NCI-H1105 (cell line): Measurements from ENCODE around the gene OLA1.

ENCODE experiments used
- DNase-seq: peaks from one replicate; lab custom pipeline; 2025; lab: John Stamatoyannopoulos, UW

Gene OLA1

DNA sequence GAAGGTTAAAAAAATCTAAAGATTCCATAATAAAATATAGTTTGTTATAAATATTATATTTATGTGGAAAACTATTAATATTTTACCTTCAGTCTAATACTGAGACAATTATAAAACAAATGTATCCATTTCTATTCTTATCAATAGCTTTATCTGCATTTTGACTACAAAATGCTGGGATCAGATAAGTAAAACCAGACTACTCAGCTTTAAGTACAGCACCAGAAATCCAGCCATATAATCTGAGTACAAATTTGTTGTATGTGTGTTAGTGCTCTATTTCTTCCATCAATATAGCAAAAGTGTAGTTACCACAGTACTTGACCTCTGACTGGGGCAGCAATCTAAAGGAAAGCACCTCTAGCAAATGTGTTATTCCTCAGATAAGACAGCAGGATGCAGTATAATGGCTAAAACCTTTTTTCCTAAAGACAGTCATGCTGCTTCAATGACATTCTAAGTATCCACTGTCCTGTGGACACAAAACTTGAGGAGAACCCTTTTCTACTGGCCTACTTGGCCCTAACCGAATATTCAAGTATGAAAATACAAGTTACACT is 68.1 kb downstream of the OLA1 start:
- no peak for DNase-seq

DNA sequence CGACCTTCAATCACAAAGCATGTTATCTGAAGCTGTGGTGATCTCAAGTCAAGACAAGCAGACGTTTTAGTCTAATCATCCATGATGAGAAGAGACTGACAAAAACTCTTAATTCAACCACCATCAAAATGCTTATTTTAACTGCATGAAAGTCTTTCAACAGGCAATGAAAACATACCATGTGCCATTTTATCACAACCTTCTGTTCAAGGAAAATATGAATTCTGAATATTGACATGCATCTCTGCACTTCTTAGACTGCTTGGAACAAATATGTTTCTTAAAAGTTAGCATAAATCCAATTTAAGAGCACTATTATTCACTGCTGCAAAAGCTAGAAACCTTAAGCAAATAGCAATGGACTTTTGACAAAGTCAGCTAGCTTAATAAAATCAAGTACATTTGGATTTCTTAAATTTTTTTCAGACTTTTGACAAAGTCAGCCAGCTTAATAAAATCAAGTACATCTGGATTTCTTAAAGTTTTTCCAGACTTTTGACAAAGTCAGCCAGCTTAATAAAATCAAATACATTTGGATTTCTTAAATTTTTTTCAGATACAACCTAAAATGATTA is 70.9 kb downstream of the OLA1 start:
- no peak for DNase-seq

DNA sequence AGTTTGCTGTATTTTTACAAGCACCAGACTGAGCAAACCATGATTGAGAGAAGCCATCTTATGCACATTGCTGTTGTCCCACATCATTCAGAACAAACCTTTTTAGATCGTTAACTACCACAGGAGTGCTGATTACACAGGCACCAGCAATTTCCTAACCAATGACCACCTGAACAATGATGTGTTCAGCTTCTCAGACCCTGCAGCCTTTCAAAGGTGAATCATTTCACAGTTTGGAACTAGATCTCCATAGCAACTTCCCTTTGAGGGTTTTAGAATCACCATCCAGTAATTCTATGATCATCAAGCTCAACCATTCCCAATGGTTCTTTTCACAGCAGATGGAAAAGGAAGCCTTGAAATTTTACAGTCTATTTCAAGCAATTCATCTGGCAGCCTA is 71.4 kb downstream of the OLA1 start:
- DNase-seq: peak; percentile 33

DNA sequence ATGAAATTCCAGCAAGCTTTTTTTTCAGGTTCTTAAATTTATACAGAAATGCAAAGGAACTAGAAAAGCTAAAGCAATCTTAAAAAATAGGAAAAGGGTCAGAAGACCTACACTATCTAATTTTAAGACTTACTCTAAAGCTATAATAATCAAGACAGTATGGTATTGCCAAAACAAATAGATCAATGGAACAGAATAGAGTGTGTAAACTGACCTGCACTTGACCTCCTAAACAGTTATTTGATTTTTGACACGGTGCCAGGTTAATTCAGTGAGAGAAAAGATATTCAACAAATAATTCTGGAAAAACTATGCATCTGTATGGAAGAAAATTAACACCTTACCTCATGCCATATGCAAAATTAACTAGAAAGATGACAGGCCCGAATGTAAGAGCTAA is 73.6 kb downstream of the OLA1 start:
- DNase-seq: no peak

GRCh38 chr2:174172802-174173355 is 75.5 kb downstream of the OLA1 start:
- no peak for DNase-seq

- no peak for DNase-seq
Observed at GRCh38 chr2:174171686-174172445, 76.5 kb downstream of the OLA1 start.

DNA sequence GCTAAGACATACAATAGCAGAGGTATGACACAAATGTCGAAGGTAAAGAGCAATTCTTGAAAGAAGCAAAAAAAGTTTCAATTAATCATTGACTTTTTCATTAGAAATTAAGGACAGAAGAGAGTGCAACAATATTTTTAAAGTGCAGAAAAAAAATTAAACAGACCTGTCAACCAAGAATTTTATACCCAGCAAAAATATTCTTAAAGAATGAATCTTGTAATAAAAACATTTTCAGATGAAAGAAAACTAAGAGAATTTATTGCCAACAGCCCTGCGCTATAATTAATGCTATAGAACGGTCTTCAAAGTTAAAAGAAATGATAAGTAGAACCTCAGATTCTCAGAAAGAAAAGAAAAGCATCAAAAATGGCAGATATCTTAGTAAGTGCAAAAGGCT is 79.0 kb downstream of the OLA1 start:
- no peak for DNase-seq

GRCh38 chr2:174166261-174166660 is 82.1 kb downstream of the OLA1 start:
- no peak for DNase-seq

- DNase-seq: no peak
Observed at GRCh38 chr2:174161490-174161889, 86.8 kb downstream of the OLA1 start.

- no peak for DNase-seq
Observed at GRCh38 chr2:174158003-174158402, 90.3 kb downstream of the OLA1 start.

GRCh38 chr2:174157053-174157452 is 91.3 kb downstream of the OLA1 start:
- no peak for DNase-seq

- DNase-seq: no peak
Observed at GRCh38 chr2:174153757-174154680, 94.3 kb downstream of the OLA1 start.

GRCh38 chr2:174149530-174149929 is 98.8 kb downstream of the OLA1 start:
- DNase-seq: no peak

- no peak for DNase-seq
Observed at GRCh38 chr2:174148833-174149232, 99.5 kb downstream of the OLA1 start.

GRCh38 chr2:174145827-174146226 is 102.5 kb downstream of the OLA1 start:
- no peak for DNase-seq

DNA sequence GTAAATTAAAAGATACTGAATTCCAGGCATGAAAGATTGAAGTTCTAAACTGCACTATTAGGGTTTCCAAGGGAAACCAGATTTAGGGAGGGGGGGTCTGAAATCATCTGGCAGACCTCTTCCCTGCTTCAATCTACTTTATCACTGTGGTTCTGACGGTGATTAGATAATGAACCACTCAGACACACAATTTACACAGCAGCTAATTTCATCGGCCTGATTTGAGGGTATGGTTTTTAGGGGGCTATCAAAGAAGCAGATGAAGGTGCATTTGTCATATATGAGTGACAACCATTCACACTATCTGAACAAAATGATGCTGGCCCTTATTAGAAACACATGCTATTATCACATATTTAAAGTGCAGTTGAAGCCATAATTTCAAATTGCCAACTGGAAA is 106.0 kb downstream of the OLA1 start:
- DNase-seq: no peak

DNA sequence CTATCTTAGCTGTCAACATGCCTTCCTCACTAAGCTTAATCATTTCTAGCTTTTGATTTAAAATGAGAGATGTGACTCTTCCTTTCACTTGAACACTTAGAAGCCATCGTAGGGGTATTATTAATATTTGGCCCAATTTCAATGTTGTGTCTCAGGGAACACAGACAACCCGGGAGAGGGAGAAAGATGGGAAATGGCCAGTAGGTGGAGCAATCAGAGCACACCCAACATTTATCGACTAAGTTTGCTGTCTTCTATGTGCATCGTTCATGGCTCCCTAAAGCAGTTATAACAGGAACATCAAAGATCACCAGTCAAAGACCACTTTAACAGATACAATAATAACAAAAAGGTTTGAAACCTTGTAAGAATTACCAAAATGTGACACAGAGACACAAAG is 110.2 kb downstream of the OLA1 start:
- DNase-seq: no peak

DNA sequence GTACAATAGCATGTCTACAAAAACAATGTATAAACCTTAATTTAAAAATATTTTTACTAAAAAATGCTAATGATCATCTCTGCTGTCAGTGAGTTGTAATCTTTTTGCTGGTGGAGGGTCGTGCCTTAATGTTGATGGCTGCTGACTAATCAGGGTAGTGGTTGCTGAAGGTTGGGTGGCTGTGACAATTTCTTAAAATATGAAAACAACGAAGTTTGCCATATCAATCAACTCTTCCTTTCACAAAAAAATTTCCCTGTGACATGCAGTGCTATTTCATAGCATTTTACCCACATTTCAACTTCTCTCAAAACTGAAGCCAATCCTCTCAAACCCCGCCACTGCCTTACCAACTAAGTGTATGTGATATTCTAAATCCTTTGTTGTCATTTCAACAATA is 112.4 kb downstream of the OLA1 start:
- DNase-seq: no peak

- DNase-seq: peak; percentile 86
Observed at GRCh38 chr2:174125090-174125489, 123.2 kb downstream of the OLA1 start.

DNA sequence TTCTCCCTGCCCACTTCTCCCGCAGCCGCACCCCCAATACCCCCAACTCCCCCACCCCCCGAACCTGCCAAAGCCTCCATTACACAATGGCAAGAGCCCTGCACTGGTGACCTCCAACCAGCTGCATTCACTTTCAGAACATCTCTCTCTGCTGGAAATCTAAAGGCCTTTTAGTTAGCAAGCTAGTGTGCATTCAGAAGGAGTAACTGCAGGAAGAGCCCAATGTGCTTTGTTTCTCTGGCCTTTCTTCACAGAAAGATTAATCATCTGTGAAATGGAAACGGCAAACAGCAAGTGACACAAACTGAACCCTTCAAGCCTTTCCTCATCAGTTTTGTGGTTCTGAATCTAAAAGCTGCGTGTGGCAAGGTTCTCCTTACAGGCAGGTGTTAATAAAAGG is 124.2 kb downstream of the OLA1 start:
- no peak for DNase-seq

GRCh38 chr2:174122185-174122584 is 126.1 kb downstream of the OLA1 start:
- DNase-seq: no peak

- DNase-seq: peak; percentile 86
Observed at GRCh38 chr2:174121612-174122011, 126.7 kb downstream of the OLA1 start.
